ENCODE data around the gene SPATA9.

SPATA9 gene

GRCh38 chr5:95697781-95698681, 15.2 kb upstream of the SPATA9 start:
- no peak for TF ChIP-seq CTCF (IDR thresholded peaks at IDR 0.05)

GRCh38 chr5:95690333-95690732, 7.5 kb upstream of the SPATA9 start:
- no peak for TF ChIP-seq CTCF (IDR thresholded peaks at IDR 0.05)

- TF ChIP-seq CTCF (IDR thresholded peaks at IDR 0.05): no peak
Observed at GRCh38 chr5:95689680-95690079, 6.9 kb upstream of the SPATA9 start.

- no peak for TF ChIP-seq CTCF (IDR thresholded peaks at IDR 0.05)
Observed at GRCh38 chr5:95686651-95687050, 3.9 kb upstream of the SPATA9 start.

GRCh38 chr5:95684361-95684760, 1.6 kb upstream of the SPATA9 start:
- TF ChIP-seq CTCF (IDR thresholded peaks at IDR 0.05): no peak

- no peak for TF ChIP-seq CTCF (IDR thresholded peaks at IDR 0.05)
Observed at GRCh38 chr5:95673081-95673480, 9.7 kb downstream of the SPATA9 start.

- no peak for TF ChIP-seq CTCF (IDR thresholded peaks at IDR 0.05)
Observed at GRCh38 chr5:95672641-95673040, 10.2 kb downstream of the SPATA9 start.

Measured in LNCAP (cell line).